Measurements from ENCODE around the gene TUBGCP2.

The TUBGCP2 gene

GRCh38 chr10:133308421-133309099 lies at the start of gene TUBGCP2, which contains the start of gene ZNF511:
Gene TUBGCP2 (minus strand): TSS chr10:133308872. CDS start chr10:133302941, 5,931 bp downstream.
Gene ZNF511 (plus strand): TSS chr10:133308914. CDS start chr10:133308944, 30 bp downstream.
- DNase-seq (ENCODE audit: low read depth) = peak; percentile 83

DNA sequence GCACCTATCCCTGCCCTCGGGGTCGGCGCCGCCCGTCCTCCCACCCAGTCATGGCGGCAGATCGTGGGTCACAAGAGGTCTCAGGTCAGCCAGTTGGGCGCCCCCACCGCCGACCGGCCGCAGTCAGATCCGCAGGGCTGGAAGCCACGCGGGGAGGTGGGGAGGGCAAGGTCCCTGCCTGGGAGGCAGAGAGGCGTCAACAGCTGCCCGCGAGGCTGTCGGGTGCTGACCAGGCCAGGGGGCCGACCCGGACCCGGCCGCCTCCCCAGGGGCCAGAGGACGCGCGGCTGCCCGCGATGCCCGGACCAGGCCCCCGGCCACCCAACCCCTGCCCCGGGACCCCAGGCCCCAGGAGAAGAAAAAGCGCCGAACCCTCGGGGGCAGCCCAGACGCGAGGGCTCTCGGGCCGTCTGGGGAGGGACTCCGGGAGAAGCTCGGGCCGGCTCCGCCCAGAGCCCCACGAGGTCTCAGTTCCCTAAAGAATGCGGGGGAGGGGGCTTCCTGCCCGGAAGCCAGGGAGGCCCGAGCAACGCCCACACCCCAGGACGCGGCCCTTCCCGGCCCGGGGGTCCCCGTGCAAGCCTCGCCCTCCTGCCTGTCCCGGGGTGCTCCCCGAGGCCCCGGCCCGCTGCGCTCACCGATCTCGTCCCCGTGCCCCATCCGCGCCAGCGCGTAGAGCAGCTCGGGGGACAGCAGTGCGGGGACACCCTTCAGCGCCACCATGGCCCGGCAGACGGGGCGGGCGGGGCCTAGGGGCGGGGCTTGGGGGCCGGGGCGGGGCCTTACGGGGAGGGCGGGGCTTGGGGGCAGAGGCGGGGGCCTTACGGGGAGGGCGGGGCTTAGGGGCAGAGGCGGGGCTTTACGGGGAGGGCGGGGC lies 48.9 kb upstream of the TUBGCP2 start, which contains the start of gene FUOM:
TSS of gene FUOM (minus strand) at position 735 of the 877 bp plus-strand sequence. CDS start at position 723, 12 bp downstream.
- DNase-seq (ENCODE audit: low read depth) = no peak

GRCh38 chr10:133356549-133357284 lies 48.0 kb upstream of the TUBGCP2 start:
- DNase-seq (ENCODE audit: low read depth) = no peak

- DNase-seq (ENCODE audit: low read depth) = no peak
Observed at GRCh38 chr10:133355991-133356390, 47.3 kb upstream of the TUBGCP2 start.

DNA sequence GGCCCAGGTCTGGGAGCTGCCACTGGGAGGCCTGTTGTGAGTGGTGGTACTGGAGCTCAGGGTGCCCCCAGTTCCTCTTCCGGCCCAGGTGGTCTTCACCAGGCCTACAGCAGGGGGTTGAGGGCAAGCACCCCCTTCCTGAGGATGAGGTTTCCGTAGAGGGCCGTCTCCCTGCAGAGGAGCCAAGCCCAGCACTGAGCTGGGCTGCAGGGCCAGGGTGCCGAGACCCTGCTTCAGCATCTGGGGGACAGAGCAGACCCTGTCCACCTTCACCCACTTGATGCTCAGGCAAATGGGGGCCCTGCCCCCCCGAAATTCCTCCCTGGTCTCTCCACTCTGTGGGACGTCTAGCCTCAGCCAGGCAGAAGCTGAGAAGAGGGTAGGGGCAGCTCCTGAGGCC lies 46.6 kb upstream of the TUBGCP2 start:
- no peak for DNase-seq (ENCODE audit: low read depth)

DNA sequence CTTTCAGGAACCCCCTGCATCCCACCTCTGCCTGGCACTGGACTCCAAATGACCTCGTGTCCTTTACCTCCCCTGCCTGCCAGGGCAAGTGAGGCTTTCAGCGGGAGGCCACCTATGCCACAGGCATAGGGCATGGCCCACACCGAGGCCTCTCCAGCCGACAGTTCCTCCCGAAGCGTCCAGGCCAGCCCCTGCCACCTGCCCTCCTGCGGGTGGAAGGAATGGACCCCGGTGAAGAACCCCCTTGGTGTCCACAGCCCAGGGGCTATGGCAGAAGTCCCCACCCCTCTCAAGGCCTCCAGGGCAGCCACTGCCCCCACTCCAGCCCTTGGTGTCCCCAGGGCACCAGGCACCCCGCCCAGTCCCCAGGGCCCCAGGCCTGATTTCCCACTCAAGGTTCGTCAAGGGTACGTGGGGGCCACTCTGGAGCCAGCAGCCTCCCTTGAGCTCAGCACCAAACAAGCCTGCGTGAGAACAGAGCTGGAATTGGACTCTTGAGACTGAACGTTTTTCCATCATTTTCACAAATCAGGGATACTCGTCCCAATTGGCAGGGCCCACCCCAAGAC lies 46.1 kb upstream of the TUBGCP2 start:
- no peak for DNase-seq (ENCODE audit: low read depth)

DNA sequence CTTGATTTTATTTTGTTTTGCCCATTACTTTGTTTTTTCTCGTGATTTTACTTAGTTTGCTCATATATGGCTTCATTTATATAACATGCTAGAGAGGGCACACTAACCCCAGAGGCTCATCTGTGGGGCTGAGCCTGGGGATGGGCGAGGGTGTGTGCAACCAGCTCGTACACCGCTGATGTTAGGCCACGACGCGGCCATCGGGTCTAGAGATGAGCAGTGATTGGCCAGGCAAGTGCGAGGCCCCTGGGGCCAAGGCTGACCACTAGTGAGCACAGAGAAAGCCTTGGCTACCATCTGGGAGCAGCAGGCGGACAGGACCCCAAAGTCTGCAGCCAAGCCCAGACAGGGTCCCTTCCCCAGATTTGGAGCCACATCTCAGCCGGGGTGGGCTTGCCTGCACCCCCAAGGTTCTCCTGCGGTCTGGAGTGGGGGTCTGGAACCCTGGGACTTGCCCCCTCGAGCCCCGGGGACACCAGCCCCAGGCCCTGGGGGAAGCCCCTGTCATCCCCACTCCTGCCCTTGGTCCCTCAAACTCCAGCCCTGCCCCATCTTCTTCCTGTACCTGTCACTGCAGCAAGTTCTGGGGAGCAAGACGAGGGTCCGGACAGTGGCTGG lies 45.4 kb upstream of the TUBGCP2 start:
- DNase-seq (ENCODE audit: low read depth) = no peak

- no peak for DNase-seq (ENCODE audit: low read depth)
Observed at GRCh38 chr10:133353202-133353959, 44.7 kb upstream of the TUBGCP2 start.

DNA sequence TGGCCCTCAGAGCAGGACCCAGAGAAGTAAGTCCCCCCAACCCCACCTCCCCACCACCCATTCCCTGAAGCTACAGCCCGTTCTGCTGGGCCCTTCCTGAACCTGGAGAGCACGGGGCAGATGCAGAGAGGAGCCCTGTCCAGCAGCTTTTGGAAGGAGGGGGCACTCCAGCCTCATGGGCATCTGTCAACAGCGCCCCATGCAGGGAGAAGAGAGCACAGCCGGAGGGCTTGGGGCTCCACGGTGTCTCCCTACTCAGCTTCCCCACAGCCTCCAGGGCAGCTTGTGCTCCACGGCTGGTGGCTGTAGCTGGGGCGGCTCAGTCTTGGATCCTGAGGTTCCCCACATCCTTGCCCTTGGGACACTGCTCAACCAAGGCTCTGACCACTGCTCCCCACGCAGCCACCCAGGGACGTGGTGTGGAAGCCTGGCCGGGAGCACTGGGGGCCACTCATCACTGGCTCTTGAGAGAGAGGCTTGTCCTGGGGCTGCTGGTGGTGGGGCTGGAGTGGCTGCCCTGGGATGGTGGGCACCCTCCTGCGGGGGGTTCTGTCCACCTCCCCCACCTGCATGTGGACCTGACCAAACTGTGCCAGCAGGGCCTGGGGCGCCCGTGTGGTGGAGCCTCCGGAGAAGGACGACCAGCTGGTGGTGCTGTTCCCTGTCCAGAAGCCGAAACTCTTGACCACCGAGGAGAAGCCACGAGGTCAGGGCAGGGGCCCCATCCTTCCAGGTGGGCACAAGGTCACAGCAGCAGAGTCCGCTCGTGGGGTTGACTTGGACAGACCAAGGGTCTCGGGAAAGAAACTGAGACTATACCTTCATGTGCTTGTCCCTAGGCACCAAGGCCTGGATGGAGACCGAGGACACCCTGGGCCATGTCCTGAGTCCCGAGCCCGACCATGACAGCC lies 43.0 kb upstream of the TUBGCP2 start:
- DNase-seq (ENCODE audit: low read depth) = no peak

GRCh38 chr10:133350950-133351329 lies 42.3 kb upstream of the TUBGCP2 start:
- DNase-seq (ENCODE audit: low read depth) = no peak

DNA sequence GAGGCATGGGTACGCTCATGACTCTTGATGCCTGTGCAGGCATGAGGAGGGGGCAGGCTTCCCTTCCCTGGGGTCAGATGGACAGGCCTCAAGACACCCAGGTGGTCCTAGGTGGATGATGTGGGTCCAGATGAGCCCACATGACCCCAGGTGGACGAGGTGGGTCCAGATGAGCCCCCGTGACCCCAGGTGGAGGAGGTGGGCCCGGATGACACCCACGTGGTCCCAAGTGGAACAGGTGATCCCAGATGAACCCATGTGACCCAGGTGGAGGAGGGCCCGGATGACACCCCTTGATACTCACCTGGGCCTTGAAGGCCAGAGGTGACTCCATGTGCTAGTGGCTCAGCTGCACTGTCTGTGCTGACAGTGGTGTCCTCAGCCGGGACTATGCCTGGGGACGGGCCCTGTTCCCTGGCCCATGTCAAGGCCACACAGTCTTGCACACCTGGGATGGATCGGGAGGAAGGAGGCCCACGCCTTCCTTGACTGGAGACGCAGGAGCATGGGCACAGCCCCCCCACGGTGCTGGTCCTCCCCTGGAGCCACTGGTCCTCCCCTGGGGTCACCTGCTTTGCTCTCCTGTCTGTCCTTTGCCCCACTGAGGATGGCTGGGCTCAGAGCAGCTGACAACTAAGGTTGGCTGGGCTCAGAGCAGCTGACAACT lies 41.7 kb upstream of the TUBGCP2 start:
- DNase-seq (ENCODE audit: low read depth) = no peak

DNA sequence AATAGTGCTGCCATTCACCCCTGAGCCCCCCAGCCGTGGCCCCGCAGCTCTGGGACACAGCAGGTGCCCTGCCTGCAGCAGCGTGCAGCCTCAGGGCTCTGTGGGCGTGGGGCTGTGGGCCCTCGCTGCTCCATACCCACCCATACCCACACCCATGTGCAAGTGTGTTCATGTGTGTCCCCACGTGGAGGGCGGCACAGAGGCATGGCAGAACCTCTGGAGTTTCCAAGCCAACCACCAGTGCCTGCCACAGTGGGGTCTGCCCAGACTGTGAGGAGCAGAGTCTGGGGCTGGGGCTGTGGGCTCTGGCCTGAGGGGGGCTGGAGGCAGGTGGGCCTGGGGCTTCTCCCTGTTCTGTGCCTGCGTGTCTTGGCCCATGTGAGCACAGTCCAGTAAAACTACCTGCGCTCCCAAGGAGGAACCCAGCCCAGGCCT lies 40.9 kb upstream of the TUBGCP2 start:
- no peak for DNase-seq (ENCODE audit: low read depth)

GRCh38 chr10:133349160-133349568 lies 40.5 kb upstream of the TUBGCP2 start:
- no peak for DNase-seq (ENCODE audit: low read depth)

DNA sequence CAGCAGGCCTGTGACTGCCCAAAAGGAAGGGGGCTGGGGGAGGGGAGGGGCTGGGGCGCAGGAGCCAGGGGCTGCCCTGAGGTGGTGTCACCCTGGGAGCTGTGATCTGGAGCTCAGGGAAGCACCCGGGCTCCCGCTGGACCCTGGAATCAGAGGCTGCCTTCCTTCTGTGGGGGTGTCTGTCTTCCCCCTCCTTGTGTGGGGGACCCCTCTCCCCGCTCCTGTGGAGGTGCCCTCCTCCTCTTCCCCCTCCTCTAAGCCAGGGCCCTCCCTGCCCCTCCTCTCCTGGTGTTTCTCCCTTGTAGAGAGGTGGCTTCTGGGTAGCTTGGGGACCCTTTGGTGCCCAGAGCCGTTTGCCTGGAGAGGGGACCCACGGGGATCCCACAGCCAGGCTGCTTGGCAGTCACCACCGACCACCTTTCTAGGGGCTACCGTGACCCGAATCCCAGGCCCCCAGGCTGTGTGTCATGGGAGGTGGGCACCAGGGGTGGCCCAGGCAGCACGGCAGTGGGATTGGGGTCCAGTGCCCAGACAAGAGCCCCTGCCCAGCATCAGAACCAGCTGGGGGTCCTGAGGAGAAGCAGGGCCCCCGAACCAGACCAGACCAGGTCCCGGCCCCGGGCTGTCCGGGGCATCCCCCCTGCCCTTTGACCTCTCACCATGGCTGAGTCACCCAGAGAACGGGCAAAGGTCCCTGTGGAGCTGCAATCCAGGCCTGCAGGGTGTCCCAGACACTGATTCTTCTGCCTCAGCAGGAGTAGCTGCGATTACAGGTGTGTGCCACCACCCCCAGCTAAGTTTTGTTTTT lies 39.2 kb upstream of the TUBGCP2 start:
- no peak for DNase-seq (ENCODE audit: low read depth)

- no peak for DNase-seq (ENCODE audit: low read depth)
Observed at GRCh38 chr10:133346413-133346812, 37.7 kb upstream of the TUBGCP2 start.

DNA sequence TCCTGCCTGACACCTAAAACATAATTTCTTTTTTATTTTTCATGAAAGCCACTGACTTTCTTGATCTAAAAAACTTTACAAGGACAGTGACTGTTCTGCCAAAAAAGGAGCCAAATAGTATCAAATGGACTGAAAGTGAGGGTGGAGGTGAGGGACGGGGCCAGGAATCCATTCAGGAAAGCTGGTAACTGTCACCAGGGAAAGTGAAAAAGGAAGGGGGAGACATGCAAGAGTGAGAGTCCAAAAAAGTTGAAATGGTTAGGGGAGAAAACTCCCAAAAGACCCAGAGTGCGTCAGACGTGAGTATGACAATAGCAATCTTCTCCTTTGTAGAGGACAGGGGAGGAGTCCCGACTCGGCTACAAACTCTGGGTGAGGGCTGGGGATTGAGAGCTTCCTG lies 35.6 kb upstream of the TUBGCP2 start:
- no peak for DNase-seq (ENCODE audit: low read depth)

- DNase-seq (ENCODE audit: low read depth) = no peak
Observed at GRCh38 chr10:133343558-133343957, 34.9 kb upstream of the TUBGCP2 start.

GRCh38 chr10:133342942-133343341 lies 34.3 kb upstream of the TUBGCP2 start:
- DNase-seq (ENCODE audit: low read depth) = no peak
